Omental fat pad (tissue), 4 donors: ENCODE data around the gene PDGFD. TPM values are rescaled to one million over a fixed set of nuclear protein-coding genes. Genes with fewer than 3 reads are reported as not detected.

Experiments
- ATAC-seq: fragments of 150-250 bp; one replicate; pipeline ENCODE4 v1.9.1; 2016; ENCODE audit warnings: mild to moderate bottlenecking, moderate library complexity; ENCODE audit not compliant: low FRiP score
- DNase-seq: peaks from one replicate; pipeline ENCODE4 v3.0.0-alpha.2; 2019; ENCODE audit warnings: low spot score
- total RNA-seq, 4 donors: library from RNA; depleted of rRNA; stranded (reverse); fragments of >200 nt; gene quantifications; one replicate each; pipeline ENCODE4 v1.1.0, GENCODE V29; 2016
- TF ChIP-seq, protein P1 (sequence below), 3 donors: fragments of 450-650 bp; IDR thresholded peaks; one replicate each; pipeline ENCODE4 v1.5.1; 2016 to 2017; ENCODE audit warnings: antibody characterized with exemption in 3 of 3, mild to moderate bottlenecking in 3 of 3, moderate library complexity in 2 of 3

Gene PDGFD
- total RNA-seq, 4 donors from 2014 or later, result 11.3 to 63.1 (median 38.9) TPM

DNA sequence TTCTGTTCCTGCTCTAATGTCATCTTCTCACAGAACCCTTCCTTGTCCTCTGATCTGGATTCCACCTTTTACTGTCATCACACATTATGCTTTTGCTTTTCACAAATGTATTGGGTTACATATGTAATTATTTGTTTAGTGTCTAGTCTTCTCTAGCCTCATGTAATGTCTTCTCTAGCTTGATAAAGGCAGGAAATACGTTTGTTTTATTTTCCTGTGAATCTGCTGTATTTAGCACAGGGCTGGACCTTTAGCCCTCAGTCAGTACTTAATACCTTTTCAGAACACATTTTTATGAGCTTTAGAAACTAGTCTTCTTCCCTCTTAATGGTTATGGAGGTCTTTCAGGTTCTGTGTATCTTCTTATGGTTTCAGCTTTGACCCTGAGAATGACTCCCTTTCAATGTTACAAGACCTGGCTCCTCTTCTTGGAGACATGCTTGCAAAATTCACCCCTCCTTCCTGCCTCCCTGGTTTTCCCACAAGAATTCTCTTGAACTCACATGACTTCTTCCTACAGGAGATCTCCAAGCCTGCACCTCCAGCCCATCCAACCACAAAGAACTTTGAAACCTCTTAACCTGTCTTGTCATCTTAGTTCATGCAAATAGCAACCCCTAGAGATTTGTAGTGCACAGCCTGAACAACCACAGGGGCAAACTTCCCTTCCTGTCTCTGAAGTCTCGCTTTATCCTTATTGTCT, 260.2 kb downstream of the PDGFD start:
- DNase-seq (no peak), ATAC-seq (no peak)
- TF ChIP-seq, protein P1, sequence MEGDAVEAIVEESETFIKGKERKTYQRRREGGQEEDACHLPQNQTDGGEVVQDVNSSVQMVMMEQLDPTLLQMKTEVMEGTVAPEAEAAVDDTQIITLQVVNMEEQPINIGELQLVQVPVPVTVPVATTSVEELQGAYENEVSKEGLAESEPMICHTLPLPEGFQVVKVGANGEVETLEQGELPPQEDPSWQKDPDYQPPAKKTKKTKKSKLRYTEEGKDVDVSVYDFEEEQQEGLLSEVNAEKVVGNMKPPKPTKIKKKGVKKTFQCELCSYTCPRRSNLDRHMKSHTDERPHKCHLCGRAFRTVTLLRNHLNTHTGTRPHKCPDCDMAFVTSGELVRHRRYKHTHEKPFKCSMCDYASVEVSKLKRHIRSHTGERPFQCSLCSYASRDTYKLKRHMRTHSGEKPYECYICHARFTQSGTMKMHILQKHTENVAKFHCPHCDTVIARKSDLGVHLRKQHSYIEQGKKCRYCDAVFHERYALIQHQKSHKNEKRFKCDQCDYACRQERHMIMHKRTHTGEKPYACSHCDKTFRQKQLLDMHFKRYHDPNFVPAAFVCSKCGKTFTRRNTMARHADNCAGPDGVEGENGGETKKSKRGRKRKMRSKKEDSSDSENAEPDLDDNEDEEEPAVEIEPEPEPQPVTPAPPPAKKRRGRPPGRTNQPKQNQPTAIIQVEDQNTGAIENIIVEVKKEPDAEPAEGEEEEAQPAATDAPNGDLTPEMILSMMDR (IDR thresholded peaks at IDR 0.05), result no peak

DNA sequence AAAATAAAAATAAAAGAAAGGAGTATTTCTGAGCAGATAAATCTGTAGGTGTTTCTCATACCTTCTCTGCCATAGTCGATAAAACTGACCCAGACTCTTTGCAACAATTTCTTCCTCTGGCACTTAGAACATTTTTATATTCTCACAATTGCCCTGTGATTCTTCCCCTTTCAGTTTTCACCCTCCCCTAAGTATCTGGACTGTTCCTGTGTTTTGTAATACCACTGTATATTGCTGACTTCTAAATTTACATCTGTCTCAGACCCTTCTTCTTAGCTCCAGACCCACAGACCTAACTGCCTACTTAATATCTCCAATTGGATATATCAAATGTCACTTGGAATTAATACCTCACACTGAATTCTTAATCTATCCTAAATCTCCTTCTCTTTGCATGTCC, 261.0 kb downstream of the PDGFD start:
- TF ChIP-seq, protein P1 (IDR thresholded peaks at IDR 0.05), result no peak
- DNase-seq (no peak), ATAC-seq (no peak)

DNA sequence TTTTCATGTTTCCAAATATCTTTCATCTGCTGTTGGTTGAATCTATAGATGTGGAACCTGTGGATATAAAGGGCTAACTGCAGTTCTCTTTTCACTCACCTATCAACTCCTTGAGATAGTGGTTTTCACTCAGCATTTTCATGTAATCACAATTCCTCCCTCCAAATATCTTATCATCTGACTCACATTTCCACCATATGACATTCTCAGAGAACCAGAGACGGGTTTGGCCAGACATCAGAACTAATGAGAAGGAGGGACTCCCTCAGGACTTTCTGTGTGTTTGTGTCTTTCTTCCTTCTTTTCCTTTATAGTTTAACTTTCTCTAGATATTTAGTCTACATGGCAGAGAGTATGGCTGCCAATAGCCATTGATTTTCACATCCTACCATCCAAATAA, 262.3 kb downstream of the PDGFD start:
- no peak for ATAC-seq
- DNase-seq, result no peak
- TF ChIP-seq, protein P1 (IDR thresholded peaks at IDR 0.05), result no peak

DNA sequence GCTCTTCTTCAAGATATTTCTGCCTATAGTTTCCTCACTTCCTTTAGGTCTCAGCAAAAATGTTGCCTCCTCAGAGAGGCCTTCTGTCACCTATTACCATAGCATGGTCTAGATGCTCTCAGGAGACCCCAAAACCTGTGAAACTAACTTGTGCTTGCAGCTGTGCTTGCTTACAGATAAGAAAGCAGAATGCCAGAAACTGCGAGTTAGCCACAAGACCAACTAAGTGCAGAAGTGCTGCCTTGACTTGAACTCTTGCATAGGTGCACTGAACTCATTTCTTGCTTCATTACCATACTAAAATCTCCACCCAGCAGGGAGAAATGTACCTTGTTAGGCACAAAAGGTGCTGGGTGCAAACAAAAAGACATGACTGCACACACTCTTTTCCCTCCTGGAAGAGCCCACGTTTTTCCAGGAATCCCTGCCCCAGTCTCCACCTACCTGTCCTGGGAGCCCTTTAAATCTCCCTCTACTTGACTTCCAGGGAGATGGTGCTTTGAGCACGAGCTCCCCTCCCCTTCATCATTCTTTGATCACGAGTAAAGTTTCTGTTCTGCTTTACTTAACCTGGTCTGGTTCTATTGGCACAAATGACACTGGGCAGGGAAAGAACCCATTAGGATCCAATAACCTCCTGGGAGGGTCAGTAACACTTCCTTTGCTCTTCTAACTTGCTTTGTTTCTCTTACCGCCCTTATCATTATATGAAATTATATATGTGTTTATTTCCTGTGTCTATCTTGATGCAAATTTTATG, 265.2 kb downstream of the PDGFD start:
- no peak for ATAC-seq
- DNase-seq, result no peak
- TF ChIP-seq, protein P1 (IDR thresholded peaks at IDR 0.05), result no peak

DNA sequence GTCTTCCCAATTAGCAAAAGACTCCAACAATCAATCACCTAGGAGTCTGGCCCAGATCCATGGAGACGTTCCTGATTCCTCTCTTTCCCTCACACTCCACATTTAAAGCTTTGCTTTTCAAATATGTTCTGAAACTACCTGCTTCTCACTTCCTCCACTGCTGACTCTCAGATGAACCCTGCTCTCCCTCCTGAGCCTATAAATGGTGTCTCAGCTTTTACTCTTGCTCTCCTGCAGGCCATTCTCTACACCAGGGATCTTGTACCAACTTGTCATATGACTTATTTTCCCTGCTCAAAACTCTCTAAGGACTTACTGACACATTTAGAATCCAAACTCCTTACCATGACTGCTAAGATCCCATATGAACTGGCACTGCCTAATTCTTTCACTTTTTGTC, 265.9 kb downstream of the PDGFD start:
- ATAC-seq, result no peak
- no peak for DNase-seq
- TF ChIP-seq, protein P1 (IDR thresholded peaks at IDR 0.05), result no peak

DNA sequence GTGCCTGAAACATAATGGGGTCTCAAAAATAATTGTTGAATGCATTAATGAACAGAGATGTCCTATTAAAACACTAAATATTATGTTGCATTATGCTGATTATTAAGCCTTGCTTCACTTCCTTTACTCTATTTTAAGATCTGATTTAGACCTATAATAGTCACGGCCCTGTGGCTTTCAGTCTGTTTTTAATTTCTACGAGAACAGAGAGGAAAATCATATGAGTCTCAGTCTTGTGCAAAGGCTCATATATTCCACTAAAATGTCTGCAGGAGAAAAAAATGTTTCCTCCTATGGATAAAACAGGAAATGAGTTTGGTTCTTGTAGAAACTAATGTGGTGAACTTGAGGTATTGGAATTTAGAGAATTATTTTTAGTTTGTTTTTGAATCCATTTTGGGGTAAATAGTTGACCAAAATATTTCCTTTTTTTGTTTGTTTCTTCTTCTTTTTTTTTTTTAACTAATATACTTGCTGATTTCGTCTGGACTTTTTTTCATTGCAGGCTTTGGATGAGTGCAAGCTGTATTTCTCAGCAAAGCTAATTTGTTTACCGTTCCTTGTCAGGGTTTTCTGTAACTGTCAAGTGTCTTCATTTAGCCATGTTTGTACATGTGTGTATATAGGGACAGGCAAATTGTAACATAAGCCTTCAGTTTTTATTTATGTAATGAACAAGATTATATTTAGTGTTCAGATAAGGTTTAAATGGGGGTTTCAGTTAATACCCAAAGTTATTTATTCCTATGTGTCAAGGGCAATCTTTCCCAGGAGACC, 266.6 kb downstream of the PDGFD start:
- no peak for DNase-seq
- TF ChIP-seq, protein P1 (IDR thresholded peaks at IDR 0.05), result no peak
- no peak for ATAC-seq
